Ascending aorta (tissue), 2 donors: Measurements from ENCODE around the gene MEG3. TPM values are rescaled to one million over a fixed set of nuclear protein-coding genes. Genes with fewer than 3 reads are reported as not detected.
A peak's percentile ranks its signal among the peaks of the same experiment; 100 is the strongest.

Experiments used
- DNase-seq, 2 donors: peaks; one replicate each; pipeline ENCODE4 v3.0.0-alpha.2; 2019; ENCODE audit warnings: low spot score in 2 of 2
- H3K27ac ChIP-seq, 2 donors: fragments of 200-600 bp; sonication (generic); one replicate each; pipeline ENCODE4 v1.5.1; 2016 to 2017; ENCODE audit warnings: mild to moderate bottlenecking in 1 of 2
- H3K27me3 ChIP-seq: fragments of 200-600 bp; sonication (generic); one replicate; pipeline ENCODE4 v1.5.1; 2017
- H3K36me3 ChIP-seq, 2 donors: fragments of 200-600 bp; sonication (generic); one replicate each; pipeline ENCODE4 v1.5.1; 2016
- H3K4me1 ChIP-seq, 2 donors: fragments of 200-600 bp; sonication (generic); one replicate each; pipeline ENCODE4 v1.5.1; 2016 to 2017; ENCODE audit warnings: mild to moderate bottlenecking in 1 of 2
- H3K4me3 ChIP-seq, 2 donors: fragments of 200-600 bp; sonication (generic); one replicate each; pipeline ENCODE4 v1.5.1; 2016 to 2017; ENCODE audit warnings: mild to moderate bottlenecking in 1 of 2
- H3K9me3 ChIP-seq, 2 donors: fragments of 200-600 bp; sonication (generic); one replicate each; pipeline ENCODE4 v1.5.1; 2016
- CTCF ChIP-seq, 3 experiments: fragments of 200-600 bp in 2 of 3; fragments of 450-650 bp in 1 of 3; sonication (generic) in 2 of 3; IDR thresholded peaks; one replicate each; pipeline ENCODE4 v1.5.1; 2016 to 2019; ENCODE audit warnings: antibody characterized with exemption in 3 of 3, mild to moderate bottlenecking in 1 of 3, moderate library complexity in 1 of 3
- intact Hi-C: fragments of 100-400 bp; cut with DNase I; formaldehyde crosslinking; loops from one replicate; pipeline ENCODE4 v1.15.1; 2023
- total RNA-seq: library from RNA; depleted of rRNA; stranded (reverse); fragments of >200 nt; gene quantifications from one replicate; pipeline ENCODE4 v1.1.0, GENCODE V29; 2016

The MEG3 gene
- total RNA-seq: 105 TPM

DNA sequence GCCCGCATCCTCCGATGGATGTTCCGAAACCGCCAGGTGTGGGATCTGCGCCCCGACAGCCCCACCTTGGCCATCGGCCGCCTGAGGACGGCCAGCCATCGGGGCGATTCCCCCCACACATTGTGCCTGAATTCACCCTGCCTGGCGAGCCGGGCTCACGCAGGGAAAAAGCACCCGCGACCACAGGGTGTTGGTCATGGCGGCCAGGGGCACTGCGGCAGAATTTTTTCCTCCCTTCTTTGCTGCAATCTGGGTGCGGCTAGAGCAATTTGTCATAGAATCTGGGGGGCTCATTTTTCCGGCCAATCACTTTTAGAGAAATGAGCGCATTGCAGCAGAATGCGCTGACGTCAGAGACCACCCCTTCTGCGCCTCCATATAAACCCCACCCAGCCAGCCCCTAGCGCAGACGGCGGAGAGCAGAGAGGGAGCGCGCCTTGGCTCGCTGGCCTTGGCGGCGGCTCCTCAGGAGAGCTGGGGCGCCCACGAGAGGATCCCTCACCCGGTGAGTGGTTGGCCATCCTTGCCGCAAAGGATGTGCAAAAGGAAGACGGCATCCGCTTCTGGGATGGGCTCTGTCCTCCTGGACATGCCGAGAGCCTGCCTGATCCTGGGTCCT, at the start of gene MEG3:
MEG3 (plus strand) TSS at position 406 of the 619 bp plus-strand sequence.
- Histone ChIP-seq H3K36me3 (no peaks in the 10 kb centered on the region), H3K4me1 (no peaks in the 10 kb centered on the region), H3K9me3 (no peaks in the 10 kb centered on the region), H3K27me3 (no peaks in the 10 kb centered on the region), H3K4me3 (peak within 1 kb of the TSS; percentile 38 to 61), H3K27ac (peak within 1 kb of the TSS; percentile 40 to 56)
- DNase-seq: no peak
- intact Hi-C loops: no loop called here
- TF ChIP-seq CTCF (IDR thresholded peaks at IDR 0.05): no peak

DNA sequence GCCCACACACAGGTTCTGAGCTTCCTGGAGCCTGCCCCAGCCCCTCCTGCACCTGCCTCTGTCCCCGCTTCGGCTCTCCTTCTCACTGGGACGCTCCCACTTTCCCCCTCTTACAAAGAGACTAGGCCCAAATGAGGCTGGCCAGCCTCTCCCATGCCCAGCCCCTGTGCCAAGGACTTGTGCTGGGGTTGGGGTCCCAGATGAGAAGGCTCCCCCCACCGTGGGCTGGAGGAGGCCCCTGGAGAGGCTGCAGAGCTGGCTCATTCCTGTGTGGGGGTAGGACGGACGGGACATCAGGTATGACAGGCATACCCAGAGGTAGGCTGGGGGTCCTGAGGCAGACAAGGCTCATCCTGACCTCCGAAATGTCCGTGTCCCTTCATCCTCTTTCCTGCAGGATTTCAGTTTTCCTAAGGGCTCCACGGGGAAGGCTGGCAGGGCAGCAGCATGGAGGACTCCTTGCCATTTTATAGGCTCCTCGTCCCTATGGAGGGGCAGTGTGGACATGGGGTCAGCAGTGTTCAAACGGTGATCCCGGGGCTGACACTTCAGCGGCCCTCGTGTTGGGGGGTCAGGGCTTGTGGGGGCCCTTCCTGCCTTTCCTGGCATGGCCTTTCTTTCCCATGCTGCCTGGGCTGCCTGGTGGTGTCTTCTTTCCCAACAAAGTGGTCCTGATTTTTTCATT, 49.1 kb upstream of the MEG3 start:
- Histone ChIP-seq H3K27ac (no peak overlapping the region), H3K4me1 (no peaks in the 10 kb centered on the region), H3K27me3 (no peaks in the 10 kb centered on the region), H3K36me3 (no peaks in the 10 kb centered on the region), H3K9me3 (no peaks in the 10 kb centered on the region), H3K4me3 (no peak overlapping the region)
- TF ChIP-seq CTCF (IDR thresholded peaks at IDR 0.05): no peak
- DNase-seq: peak in 1 of 2 donors; percentile 28
- intact Hi-C loops: no loop called here

DNA sequence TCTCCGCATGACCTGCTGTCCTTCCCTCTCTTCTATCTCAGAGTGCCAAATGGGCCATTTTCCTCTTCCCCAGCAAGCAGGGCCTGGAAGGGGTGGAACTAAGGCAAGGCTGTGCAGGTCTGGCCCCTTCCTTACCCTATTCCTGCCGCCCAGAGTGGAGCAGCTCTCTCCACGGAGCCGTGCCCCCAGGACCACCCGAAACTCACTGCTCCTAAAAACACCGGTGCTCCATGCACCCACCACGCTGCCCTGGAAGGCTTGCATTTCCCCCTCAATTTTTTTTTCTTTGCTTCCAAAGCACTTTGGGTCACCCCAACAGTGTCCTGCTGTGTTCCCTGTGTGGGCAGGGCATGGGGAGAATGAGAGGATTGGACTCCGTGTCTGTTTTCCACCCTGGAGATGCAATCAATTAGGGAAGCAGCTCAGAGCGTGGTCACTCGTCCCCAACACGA, 48.5 kb upstream of the MEG3 start:
- intact Hi-C loops: no loop called here
- no peaks in the 10 kb centered on the region for H3K9me3 ChIP-seq
- peak in 1 of 2 donors; percentile 28 for DNase-seq
- no peaks in the 10 kb centered on the region for H3K36me3 ChIP-seq
- no peak for TF ChIP-seq CTCF (IDR thresholded peaks at IDR 0.05)
- H3K4me1 ChIP-seq: no peaks in the 10 kb centered on the region
- no peak overlapping the region for H3K4me3 ChIP-seq
- H3K27ac ChIP-seq: no peak overlapping the region
- no peaks in the 10 kb centered on the region for H3K27me3 ChIP-seq

- H3K9me3 ChIP-seq: no peaks in the 10 kb centered on the region
- no peaks in the 10 kb centered on the region for H3K27me3 ChIP-seq
- peak in 1 of 2 donors; percentile 16 for DNase-seq
- no peak for TF ChIP-seq CTCF (IDR thresholded peaks at IDR 0.05)
- H3K4me3 ChIP-seq: no peak overlapping the region
- intact Hi-C loops: no loop called here
- H3K4me1 ChIP-seq: no peaks in the 10 kb centered on the region
- no peaks in the 10 kb centered on the region for H3K36me3 ChIP-seq
- H3K27ac ChIP-seq: no peak overlapping the region
Measured at GRCh38 chr14:100777818-100778525, 47.9 kb upstream of the MEG3 start.

DNA sequence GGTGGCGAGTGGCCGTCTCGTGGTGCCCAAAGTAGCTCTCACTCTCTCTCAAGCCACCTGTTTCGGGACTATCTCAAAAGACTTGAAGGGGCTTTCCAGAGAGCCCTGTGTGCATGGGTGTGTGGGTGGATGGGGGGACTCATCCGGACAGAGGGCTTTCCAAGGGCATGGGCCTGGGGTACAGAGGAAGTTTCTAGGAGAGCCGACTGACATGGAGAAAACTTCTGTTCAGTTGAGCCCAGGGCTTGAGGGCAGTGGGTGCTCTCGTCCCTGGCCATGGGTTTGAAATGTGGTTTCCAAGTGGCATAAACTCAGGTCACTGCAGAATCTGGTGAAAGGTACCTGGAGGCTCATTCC, 47.4 kb upstream of the MEG3 start:
- peak in 1 of 2 donors; percentile 35 for DNase-seq
- no peaks in the 10 kb centered on the region for H3K36me3 ChIP-seq

More for the DNA sequence above, 47.4 kb upstream of the MEG3 start:
- H3K27ac ChIP-seq: no peak overlapping the region
- no peaks in the 10 kb centered on the region for H3K9me3 ChIP-seq
- no peaks in the 10 kb centered on the region for H3K4me1 ChIP-seq
- H3K4me3 ChIP-seq: no peak overlapping the region
- intact Hi-C loops: no loop called here
- H3K27me3 ChIP-seq: no peaks in the 10 kb centered on the region
- TF ChIP-seq CTCF (IDR thresholded peaks at IDR 0.05): no peak
